Mucosa of descending colon (tissue), 3 donors: ENCODE results near the gene AFAP1. TPM values are rescaled to one million over a fixed set of nuclear protein-coding genes. Genes with fewer than 3 reads are reported as not detected.

Experiments used
- ATAC-seq: fragments of 200-7000 bp; cut with Tn5 transposase; one replicate; pipeline ENCODE4 v1.9.1; 2020; ENCODE audit warnings: mild to moderate bottlenecking, moderate library complexity
- DNase-seq, 3 donors: peaks; one replicate each; pipeline ENCODE4 v3.0.0-alpha.2; 2020
- H3K36me3 ChIP-seq: fragments of 200-600 bp; one replicate; pipeline ENCODE4 v1.8.0; 2021; ENCODE audit warnings: low read depth, mild to moderate bottlenecking
- H3K4me1 ChIP-seq: fragments of 200-600 bp; one replicate; pipeline ENCODE4 v1.8.0; 2021; ENCODE audit warnings: low read depth, mild to moderate bottlenecking
- H3K4me3 ChIP-seq: fragments of 200-600 bp; one replicate; pipeline ENCODE4 v1.8.0; 2021; ENCODE audit warnings: mild to moderate bottlenecking
- H3K9me3 ChIP-seq: fragments of 200-600 bp; one replicate; pipeline ENCODE4 v1.8.0; 2021; ENCODE audit warnings: mild to moderate bottlenecking
- intact Hi-C, 2 donors: fragments of 100-400 bp; cut with DNase I in 1 of 2; cut with micrococcal nuclease in 1 of 2; formaldehyde crosslinking; loops; one replicate each; pipeline versions ENCODE4 v1.11.0 to v1.11.1; 2022; cut with DNase I, micrococcal nuclease
- total RNA-seq, 3 donors: library from RNA; stranded (reverse); fragmentation: NEBNext Ultra II Directional in 2 of 3; extraction: Animal tissue kit (Norgen Biotek cat#: 25700) in 2 of 3; gene quantifications; one replicate each; pipeline versions ENCODE4 v1.2.1 to v1.2.4, GENCODE V29; 2021 to 2023
- TF ChIP-seq, protein P1 (sequence below): fragments of 200-600 bp; IDR thresholded peaks from one replicate; pipeline ENCODE4 v1.8.0; 2022; ENCODE audit warnings: antibody characterized with exemption, mild to moderate bottlenecking
- donor health status: DM: no; HTN: no; CAD: no; lungs with moderate emphysema.
- donor health status: DM: no; HTN: no; CAD: no.
- donor health status: DM: no; HTN: yes; CAD: no.

The AFAP1 gene
- total RNA-seq, 3 donors from 2014 or later: 31.4 to 59.1 (median 37.1) TPM

DNA sequence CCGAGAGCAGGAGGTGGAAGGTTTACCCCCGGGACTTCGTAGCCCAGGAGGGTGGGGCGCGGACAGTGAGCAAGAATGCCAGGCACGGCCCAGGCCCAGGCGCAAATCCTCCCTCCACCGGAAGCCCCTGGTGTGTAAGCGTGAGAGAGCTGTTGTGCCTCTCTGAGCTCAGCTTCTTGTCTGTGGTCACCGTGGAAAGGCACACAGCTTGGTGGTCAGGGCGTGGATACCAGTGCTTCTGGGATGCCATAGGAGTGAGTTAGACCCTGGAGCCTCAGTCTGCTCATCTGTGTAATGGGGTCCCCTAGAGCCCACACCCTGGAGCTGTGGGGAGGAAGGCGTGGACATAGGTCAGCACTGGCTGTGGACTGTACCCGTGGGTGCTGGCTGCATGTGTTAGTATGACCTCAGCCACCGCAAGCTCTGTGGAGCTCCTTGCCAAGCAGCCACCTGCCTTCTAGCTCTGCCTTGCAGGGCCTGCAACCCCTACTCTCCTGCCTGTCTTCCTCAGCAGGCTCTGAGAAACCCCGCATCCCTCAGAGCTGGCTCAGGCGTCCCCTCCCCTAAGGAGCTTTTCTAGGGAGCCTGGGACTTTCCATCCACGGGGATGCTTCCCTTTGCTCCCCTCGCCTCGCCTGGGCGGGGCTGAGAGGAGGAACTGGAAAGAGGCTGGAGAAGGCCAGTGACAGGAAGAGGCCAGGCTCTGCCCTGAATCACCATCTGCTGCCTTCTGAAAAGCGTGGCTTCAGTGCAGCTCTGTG lies 28.0 kb upstream of the AFAP1 start:
- Histone ChIP-seq H3K9me3 (no peaks in the 10 kb centered on the region), H3K4me3 (no peak overlapping the region), H3K4me1 (peaks cover 21% of the 10 kb centered on the region), H3K36me3 (no peaks in the 10 kb centered on the region)
- TF ChIP-seq, protein P1, sequence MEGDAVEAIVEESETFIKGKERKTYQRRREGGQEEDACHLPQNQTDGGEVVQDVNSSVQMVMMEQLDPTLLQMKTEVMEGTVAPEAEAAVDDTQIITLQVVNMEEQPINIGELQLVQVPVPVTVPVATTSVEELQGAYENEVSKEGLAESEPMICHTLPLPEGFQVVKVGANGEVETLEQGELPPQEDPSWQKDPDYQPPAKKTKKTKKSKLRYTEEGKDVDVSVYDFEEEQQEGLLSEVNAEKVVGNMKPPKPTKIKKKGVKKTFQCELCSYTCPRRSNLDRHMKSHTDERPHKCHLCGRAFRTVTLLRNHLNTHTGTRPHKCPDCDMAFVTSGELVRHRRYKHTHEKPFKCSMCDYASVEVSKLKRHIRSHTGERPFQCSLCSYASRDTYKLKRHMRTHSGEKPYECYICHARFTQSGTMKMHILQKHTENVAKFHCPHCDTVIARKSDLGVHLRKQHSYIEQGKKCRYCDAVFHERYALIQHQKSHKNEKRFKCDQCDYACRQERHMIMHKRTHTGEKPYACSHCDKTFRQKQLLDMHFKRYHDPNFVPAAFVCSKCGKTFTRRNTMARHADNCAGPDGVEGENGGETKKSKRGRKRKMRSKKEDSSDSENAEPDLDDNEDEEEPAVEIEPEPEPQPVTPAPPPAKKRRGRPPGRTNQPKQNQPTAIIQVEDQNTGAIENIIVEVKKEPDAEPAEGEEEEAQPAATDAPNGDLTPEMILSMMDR: no peak
- DNase-seq: peak in 2 of 3 donors; percentile 70 to 72
- ATAC-seq: peak; percentile 5
- intact Hi-C loops: no loop called here

DNA sequence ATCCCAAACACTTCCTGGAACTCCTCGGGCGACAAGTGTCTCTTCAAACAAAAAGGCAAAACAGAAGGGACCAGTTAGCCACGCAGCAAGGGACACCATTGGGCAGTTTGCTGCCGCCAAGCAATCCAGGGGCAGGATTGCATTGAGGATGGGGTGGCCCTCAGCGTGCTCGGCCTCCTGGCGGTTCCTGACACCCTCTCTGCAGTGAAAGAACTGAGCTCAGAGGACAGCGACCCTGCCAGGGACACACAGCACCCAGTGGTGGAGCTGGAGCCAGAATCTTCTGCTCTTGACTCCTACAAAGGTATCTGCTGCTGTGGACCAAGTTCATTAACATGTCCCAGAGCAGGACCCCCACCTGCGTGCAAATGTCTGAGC lies 27.4 kb upstream of the AFAP1 start:
- TF ChIP-seq, protein P1: no peak
- Histone ChIP-seq H3K36me3 (no peaks in the 10 kb centered on the region), H3K4me3 (no peak overlapping the region), H3K9me3 (no peaks in the 10 kb centered on the region), H3K4me1 (peaks cover 16% of the 10 kb centered on the region)
- intact Hi-C loops: no loop called here
- DNase-seq (no peak), ATAC-seq (no peak)

DNA sequence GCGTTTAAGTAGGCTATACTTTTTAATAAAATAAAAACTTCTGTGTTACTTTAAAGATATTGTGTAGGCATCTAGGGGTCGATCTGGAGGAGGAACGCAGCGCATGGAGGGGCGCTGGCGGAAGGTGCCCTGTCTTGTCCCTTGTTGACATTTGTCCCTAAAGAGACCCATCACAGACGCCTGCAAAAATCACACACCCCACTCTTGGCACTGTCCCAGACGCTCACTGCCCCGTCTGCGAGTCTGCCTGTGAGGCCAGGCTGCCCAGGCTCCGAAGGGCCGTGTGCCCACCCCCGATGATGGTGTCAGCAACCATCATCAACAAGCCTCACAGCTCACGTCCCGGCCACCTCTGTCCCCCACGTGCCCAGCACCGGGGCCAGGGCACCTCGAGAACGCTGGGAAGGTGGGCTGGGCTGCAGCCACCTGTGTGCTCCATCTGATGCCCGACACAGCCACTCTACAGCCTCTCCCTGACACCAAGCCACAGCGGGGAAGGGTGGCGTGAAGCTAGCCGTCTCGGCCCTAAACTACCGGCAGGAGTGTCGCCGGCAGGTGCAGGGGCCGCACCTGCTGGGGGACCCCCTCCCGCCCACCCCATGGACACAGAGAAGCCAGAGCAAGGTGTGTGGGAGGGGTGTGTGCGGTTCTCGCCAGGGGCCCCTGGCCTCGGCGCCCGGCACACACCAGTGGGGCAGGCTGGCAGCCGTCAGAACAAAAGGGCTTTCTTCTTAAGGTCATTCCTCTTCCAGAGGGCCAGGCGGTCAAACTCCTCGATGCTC lies 26.8 kb upstream of the AFAP1 start:
- peaks cover 11% of the 10 kb centered on the region for H3K4me1 ChIP-seq
- ATAC-seq: no peak
- TF ChIP-seq, protein P1: no peak
- no peaks in the 10 kb centered on the region for H3K9me3 ChIP-seq
- no peak for DNase-seq
- H3K36me3 ChIP-seq: no peaks in the 10 kb centered on the region
- no peak overlapping the region for H3K4me3 ChIP-seq
- intact Hi-C loops: no loop called here

DNA sequence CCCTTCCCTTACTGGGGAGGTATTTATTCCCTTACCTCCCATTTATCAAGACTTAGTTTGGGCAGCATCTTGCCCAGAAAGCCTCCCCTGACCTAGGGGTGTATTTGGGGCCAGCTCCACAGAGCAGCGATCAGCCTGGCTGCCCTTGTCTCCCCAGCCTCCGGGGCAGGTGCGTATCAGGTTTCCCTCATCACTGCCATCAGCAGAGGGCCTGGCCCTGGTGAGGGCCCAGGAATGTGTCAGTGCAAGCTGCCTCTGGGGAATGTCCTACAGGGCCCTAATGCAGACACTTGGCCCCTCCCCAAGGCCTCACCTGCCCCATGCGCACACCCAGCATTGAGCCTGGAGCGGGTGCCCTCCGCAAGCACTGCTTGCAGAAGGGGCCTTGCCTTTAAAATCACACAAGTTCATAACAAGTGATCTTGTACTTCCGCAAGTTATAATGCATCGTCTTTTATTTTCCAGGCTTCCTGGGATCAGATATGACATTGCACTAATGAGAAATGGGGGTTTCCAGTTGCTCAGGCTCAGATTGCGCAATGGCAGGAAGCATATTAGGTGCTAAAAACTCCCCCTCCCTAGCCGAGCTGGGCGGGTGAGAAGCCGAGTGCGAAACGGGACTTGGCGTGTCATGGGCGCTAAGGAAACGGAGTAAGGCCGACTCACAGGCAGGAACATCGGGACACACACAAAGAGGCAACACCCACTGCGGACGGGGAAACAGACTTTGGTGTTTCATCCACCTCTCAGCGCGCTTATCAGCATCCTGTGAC lies 25.4 kb upstream of the AFAP1 start:
- intact Hi-C loops: no loop called here
- TF ChIP-seq, protein P1: no peak
- peaks cover 5% of the 10 kb centered on the region for H3K4me1 ChIP-seq

DNA sequence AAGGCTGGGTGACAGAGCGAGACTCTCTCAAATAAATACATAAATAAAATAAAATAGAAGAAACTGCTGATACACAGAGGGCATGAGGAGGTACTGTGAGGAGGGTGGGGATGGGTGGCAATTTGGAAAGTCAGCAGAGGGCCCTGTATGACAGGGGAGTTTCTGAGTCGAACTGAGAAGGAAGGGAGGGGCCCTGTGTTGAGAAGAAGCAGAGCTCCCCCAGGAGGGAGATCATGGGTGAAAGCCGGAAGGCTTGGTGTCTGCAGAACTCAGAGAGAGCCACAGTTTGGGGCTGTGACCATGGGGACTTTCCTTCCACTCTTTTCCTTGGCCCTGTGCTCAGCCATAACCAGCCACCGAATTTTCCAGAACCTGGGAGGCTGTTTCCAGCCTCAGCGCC lies 24.8 kb upstream of the AFAP1 start:
- TF ChIP-seq, protein P1: no peak
- Histone ChIP-seq H3K9me3 (no peaks in the 10 kb centered on the region), H3K4me3 (no peak overlapping the region), H3K4me1 (peaks cover 5% of the 10 kb centered on the region), H3K36me3 (no peaks in the 10 kb centered on the region)
- no peak for ATAC-seq
- intact Hi-C loops: no loop called here
- no peak for DNase-seq

More for the DNA sequence above, 25.4 kb upstream of the AFAP1 start:
- no peaks in the 10 kb centered on the region for H3K9me3 ChIP-seq
- no peak overlapping the region for H3K4me3 ChIP-seq
- no peak for DNase-seq
- no peak for ATAC-seq
- H3K36me3 ChIP-seq: no peaks in the 10 kb centered on the region
